ENCODE measurements around the gene C6orf15.

The C6orf15 gene

GRCh38 chr6:31112478-31112877 is at the start of gene C6orf15:
Gene C6orf15 (minus strand): TSS chr6:31112575. CDS start chr6:31112555, 20 bp downstream.
- no peak for TF ChIP-seq CTCF (IDR thresholded peaks at IDR 0.05; ENCODE audit: control insufficient read depth, extremely low read depth, insufficient read depth)
- H3K4me3 ChIP-seq (ENCODE audit: low read depth, low read length) = no peak within 1 kb of the TSS
- DNase-seq (ENCODE audit: low read depth) = no peak

GRCh38 chr6:31161216-31162126 is 49.1 kb upstream of the C6orf15 start:
- no peak for DNase-seq (ENCODE audit: low read depth)
- no peak overlapping the region for H3K4me3 ChIP-seq (ENCODE audit: low read depth, low read length)
- no peak for TF ChIP-seq CTCF (IDR thresholded peaks at IDR 0.05; ENCODE audit: control insufficient read depth, extremely low read depth, insufficient read depth)

GRCh38 chr6:31158863-31159855 is 46.8 kb upstream of the C6orf15 start:
- TF ChIP-seq CTCF (IDR thresholded peaks at IDR 0.05; ENCODE audit: control insufficient read depth, extremely low read depth, insufficient read depth) = no peak
- DNase-seq (ENCODE audit: low read depth) = no peak
- peak overlapping the region; percentile 88 for H3K4me3 ChIP-seq (ENCODE audit: low read depth, low read length)

GRCh38 chr6:31158140-31158862 is 45.9 kb upstream of the C6orf15 start, which contains the start of gene TCF19:
Gene TCF19 (plus strand): TSS chr6:31158589. CDS start chr6:31159470, 881 bp downstream.
- H3K4me3 ChIP-seq (ENCODE audit: low read depth, low read length) = peak within 1 kb of the TSS; percentile 88
- DNase-seq (ENCODE audit: low read depth) = peak; percentile 97
- TF ChIP-seq CTCF (IDR thresholded peaks at IDR 0.05; ENCODE audit: control insufficient read depth, extremely low read depth, insufficient read depth) = no peak

GRCh38 chr6:31157513-31158139 is 45.3 kb upstream of the C6orf15 start, which contains the start of gene CCHCR1:
Gene CCHCR1 (minus strand): TSS chr6:31157802. CDS start chr6:31157600, 202 bp downstream.
- TF ChIP-seq CTCF (IDR thresholded peaks at IDR 0.05; ENCODE audit: control insufficient read depth, extremely low read depth, insufficient read depth) = no peak
- DNase-seq (ENCODE audit: low read depth) = no peak
- H3K4me3 ChIP-seq (ENCODE audit: low read depth, low read length) = peak within 1 kb of the TSS; percentile 88

GRCh38 chr6:31156641-31157040 is 44.3 kb upstream of the C6orf15 start:
- H3K4me3 ChIP-seq (ENCODE audit: low read depth, low read length) = no peak overlapping the region
- TF ChIP-seq CTCF (IDR thresholded peaks at IDR 0.05; ENCODE audit: control insufficient read depth, extremely low read depth, insufficient read depth) = no peak
- DNase-seq (ENCODE audit: low read depth) = no peak

All from LNCaP clone FGC (cell line).